ENCODE measurements around the gene URI1.

DNA sequence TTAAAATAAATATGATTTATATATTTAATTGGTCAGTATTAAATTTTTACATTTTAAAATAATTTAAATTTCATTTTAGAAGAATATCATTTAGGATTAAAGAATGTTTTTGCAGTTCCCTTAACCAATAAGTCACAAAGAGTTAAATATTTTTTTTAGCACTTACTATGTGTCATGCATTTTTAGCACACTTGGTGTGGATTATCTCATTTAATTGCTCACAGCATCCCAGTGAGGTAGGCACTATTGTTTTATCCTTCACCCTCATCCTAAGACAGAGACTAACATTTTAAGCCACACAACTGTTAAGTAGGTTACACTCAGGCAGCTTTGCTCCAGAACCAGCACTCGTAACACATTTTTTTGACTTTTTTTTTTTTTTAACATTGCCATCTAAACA is 78.2 kb downstream of the URI1 start:
- TF ChIP-seq, protein P1, sequence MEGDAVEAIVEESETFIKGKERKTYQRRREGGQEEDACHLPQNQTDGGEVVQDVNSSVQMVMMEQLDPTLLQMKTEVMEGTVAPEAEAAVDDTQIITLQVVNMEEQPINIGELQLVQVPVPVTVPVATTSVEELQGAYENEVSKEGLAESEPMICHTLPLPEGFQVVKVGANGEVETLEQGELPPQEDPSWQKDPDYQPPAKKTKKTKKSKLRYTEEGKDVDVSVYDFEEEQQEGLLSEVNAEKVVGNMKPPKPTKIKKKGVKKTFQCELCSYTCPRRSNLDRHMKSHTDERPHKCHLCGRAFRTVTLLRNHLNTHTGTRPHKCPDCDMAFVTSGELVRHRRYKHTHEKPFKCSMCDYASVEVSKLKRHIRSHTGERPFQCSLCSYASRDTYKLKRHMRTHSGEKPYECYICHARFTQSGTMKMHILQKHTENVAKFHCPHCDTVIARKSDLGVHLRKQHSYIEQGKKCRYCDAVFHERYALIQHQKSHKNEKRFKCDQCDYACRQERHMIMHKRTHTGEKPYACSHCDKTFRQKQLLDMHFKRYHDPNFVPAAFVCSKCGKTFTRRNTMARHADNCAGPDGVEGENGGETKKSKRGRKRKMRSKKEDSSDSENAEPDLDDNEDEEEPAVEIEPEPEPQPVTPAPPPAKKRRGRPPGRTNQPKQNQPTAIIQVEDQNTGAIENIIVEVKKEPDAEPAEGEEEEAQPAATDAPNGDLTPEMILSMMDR (IDR thresholded peaks at IDR 0.05; ENCODE audit: borderline replicate concordance, extremely low read depth, low read length, poor library complexity, severe bottlenecking) = no peak
- TF ChIP-seq EZH2 (IDR thresholded peaks at IDR 0.05; ENCODE audit: borderline replicate concordance, low read depth, low read length, severe bottlenecking) = no peak
